Activated CD8-positive, alpha-beta T cell treated with anti-CD3 and anti-CD28 coated beads for 36 hours (primary cell): ENCODE data around the gene LRG1. TPM values are rescaled to one million over a fixed set of nuclear protein-coding genes. Genes with fewer than 3 reads are reported as not detected.

Experiments used
- ATAC-seq: fragments of 200-7000 bp; cut with Tn5 transposase; one replicate; pipeline ENCODE4 v1.10.0; 2021; ENCODE audit warnings: mild to moderate bottlenecking, moderate library complexity
- CTCF ChIA-PET: fragments of 350-600 bp; sonication (Branson Sonifier 250); formaldehyde crosslinking; loops from one replicate; lab custom pipeline; 2021; ENCODE audit warnings: antibody characterized with exemption; lab: Charles Lee
- POLR2A ChIA-PET: fragments of 350-600 bp; sonication (Branson Sonifier 250); formaldehyde crosslinking; loops from one replicate; lab custom pipeline; 2021; ENCODE audit warnings: antibody characterized with exemption; lab: Charles Lee
- DNase-seq: peaks from one replicate; pipeline ENCODE4 v3.0.0-alpha.2; 2020
- H3K27ac Mint-ChIP-seq: one replicate; pipeline ENCODE4 v1.8.0; 2021; ENCODE audit warnings: mild to moderate bottlenecking, mixed read lengths
- H3K27me3 Mint-ChIP-seq: one replicate; pipeline ENCODE4 v1.8.0; 2021; ENCODE audit warnings: mixed read lengths
- H3K36me3 Mint-ChIP-seq: one replicate; pipeline ENCODE4 v1.8.0; 2021; ENCODE audit warnings: low read depth, mixed read lengths
- H3K4me1 Mint-ChIP-seq: one replicate; pipeline ENCODE4 v1.8.0; 2021; ENCODE audit warnings: low read depth, mixed read lengths
- H3K4me3 Mint-ChIP-seq: one replicate; pipeline ENCODE4 v1.8.0; 2021; ENCODE audit warnings: mild to moderate bottlenecking, moderate library complexity, mixed read lengths
- H3K9me3 Mint-ChIP-seq: one replicate; pipeline ENCODE4 v1.8.0; 2021; ENCODE audit warnings: mixed read lengths
- intact Hi-C: fragments of 100-400 bp; cut with micrococcal nuclease; formaldehyde crosslinking; loops from one replicate; pipeline ENCODE4 v1.10.0; 2022
- total RNA-seq, 2 experiments: library from RNA; stranded (reverse); gene quantifications; one replicate each; pipeline ENCODE4 v1.2.3, GENCODE V29; 2021
- TF ChIP-seq, protein P1 (sequence below): fragments of 200-600 bp; IDR thresholded peaks from one replicate; pipeline ENCODE4 v1.8.0; 2022; ENCODE audit warnings: antibody characterized with exemption, mild to moderate bottlenecking

The LRG1 gene
- total RNA-seq, 2 experiments from 2014 or later: 0.09 TPM; not detected in 1

DNA sequence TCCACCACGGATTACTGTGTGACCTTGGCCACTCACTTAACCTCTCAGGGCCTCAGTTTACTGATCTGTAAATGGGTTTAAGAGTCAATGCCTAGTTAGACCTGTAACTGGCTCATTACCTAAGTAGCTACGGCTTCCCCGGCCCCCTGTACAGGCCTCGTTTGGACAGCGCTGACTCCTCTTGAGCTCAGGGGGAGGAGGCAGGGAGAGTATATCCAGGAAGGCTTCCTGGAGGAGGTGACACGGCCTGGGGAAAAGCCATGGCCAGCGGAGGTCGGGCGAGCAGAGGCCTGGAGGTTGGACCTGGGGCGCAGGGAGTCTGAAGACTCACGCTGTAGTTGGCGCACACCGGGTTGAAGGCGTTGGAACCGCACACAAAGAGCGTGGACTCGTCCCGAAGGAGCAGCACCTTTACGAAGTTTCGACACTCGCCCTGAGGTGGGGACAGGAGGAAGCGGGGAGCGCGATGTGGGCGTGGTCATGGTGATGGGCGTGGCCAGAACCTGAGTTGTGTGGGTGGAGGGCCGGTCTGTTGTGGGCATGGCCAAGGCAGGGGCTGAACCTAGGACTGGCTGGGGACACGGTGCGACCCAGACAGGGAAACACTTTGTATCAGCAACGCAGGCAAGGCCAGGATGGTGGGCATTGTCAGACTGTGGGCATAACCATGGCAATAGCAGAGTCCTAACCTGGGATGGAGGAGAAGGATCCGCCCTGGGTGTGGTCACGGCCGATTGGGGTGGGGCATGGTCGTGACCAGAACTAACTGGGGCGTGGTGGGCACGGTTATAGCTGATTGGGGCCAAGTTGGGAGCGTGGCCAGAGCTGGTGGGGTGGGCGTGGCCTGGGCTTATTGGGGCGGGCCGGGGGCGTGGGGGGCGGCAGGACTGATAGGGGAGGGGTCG, 16.1 kb upstream of the LRG1 start:
- no peak for DNase-seq

DNA sequence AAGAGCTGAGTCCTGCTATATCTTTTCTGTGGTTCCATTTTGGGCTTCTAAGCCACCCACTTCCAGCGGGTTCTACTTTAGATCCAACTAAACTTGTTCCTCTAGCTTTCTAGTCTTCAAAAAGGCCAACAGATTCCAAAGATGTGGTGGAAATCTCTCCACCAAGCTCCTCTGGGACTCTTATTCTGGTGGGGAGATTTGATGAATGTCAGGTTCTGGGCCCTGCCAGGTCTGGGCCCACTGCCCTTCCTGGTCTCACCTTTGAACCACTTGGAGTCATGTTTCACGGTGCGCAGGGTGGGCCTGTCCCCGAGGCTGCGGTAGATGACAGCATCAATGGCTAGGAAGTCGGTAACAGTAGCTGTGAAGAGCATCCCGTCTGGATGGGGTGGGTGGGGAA, 14.9 kb upstream of the LRG1 start:
- H3K9me3 Mint-ChIP-seq: no peaks in the 10 kb centered on the region

More for the DNA sequence above, 16.1 kb upstream of the LRG1 start:
- peaks cover 2% of the 10 kb centered on the region for H3K27me3 Mint-ChIP-seq
- TF ChIP-seq, protein P1, sequence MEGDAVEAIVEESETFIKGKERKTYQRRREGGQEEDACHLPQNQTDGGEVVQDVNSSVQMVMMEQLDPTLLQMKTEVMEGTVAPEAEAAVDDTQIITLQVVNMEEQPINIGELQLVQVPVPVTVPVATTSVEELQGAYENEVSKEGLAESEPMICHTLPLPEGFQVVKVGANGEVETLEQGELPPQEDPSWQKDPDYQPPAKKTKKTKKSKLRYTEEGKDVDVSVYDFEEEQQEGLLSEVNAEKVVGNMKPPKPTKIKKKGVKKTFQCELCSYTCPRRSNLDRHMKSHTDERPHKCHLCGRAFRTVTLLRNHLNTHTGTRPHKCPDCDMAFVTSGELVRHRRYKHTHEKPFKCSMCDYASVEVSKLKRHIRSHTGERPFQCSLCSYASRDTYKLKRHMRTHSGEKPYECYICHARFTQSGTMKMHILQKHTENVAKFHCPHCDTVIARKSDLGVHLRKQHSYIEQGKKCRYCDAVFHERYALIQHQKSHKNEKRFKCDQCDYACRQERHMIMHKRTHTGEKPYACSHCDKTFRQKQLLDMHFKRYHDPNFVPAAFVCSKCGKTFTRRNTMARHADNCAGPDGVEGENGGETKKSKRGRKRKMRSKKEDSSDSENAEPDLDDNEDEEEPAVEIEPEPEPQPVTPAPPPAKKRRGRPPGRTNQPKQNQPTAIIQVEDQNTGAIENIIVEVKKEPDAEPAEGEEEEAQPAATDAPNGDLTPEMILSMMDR: no peak
- no peaks in the 10 kb centered on the region for H3K36me3 Mint-ChIP-seq
- no peaks in the 10 kb centered on the region for H3K9me3 Mint-ChIP-seq
- ATAC-seq: no peak
- POLR2A ChIA-PET: interaction anchor here (1.1 kb wide), 1 partner anchor 80 kb away, joined by 3 read pairs; no protein-coding TSS in a partner anchor
- CTCF ChIA-PET: interaction anchor here (1.1 to 3.4 kb wide), 2 partner anchors 78 to 81 kb away, joined by 4 to 16 read pairs; no protein-coding TSS in a partner anchor
- H3K4me3 Mint-ChIP-seq: no peak overlapping the region
- H3K27ac Mint-ChIP-seq: no peak overlapping the region
- intact Hi-C loops: no loop called here
- no peaks in the 10 kb centered on the region for H3K4me1 Mint-ChIP-seq

DNA sequence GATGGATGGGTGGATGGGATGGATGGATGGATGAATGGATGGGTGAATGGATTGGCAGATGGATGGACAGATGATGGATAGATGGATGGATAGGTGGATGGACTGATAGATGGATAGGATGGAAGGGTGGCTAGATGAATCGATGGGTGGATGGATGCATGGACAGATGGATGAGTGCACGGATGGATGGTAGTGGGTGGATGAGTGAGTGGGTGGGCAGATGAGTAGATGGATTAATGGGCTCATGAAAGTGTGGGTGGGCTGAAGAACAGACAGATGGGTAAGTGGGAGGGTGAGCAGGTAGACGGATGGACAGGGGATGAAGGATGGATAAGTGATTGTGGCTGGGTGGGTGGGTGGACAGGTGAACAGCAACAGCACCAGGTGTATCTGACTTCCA, 13.9 kb upstream of the LRG1 start:
- ChIA-PET CTCF (no interaction called here), POLR2A (no interaction called here)
- TF ChIP-seq, protein P1: no peak
- DNase-seq: no peak
- H3K27ac Mint-ChIP-seq: no peak overlapping the region
- peaks cover 3% of the 10 kb centered on the region for H3K27me3 Mint-ChIP-seq
- no peaks in the 10 kb centered on the region for H3K4me1 Mint-ChIP-seq
- no peak for ATAC-seq
- intact Hi-C loops: no loop called here
- H3K4me3 Mint-ChIP-seq: no peak overlapping the region
- no peaks in the 10 kb centered on the region for H3K9me3 Mint-ChIP-seq
- H3K36me3 Mint-ChIP-seq: no peaks in the 10 kb centered on the region

More for the DNA sequence above, 14.9 kb upstream of the LRG1 start:
- ATAC-seq: no peak
- Mint-ChIP-seq H3K36me3 (no peaks in the 10 kb centered on the region), H3K27ac (no peak overlapping the region), H3K4me1 (no peaks in the 10 kb centered on the region), H3K27me3 (peaks cover 5% of the 10 kb centered on the region), H3K4me3 (no peak overlapping the region)
- no peak for DNase-seq
- CTCF ChIA-PET: interaction anchor here (3.4 kb wide), 1 partner anchor 82 kb away, joined by 16 read pairs; no protein-coding TSS in a partner anchor
- intact Hi-C loops: no loop called here
- TF ChIP-seq, protein P1: no peak
- POLR2A ChIA-PET: no interaction called here

DNA sequence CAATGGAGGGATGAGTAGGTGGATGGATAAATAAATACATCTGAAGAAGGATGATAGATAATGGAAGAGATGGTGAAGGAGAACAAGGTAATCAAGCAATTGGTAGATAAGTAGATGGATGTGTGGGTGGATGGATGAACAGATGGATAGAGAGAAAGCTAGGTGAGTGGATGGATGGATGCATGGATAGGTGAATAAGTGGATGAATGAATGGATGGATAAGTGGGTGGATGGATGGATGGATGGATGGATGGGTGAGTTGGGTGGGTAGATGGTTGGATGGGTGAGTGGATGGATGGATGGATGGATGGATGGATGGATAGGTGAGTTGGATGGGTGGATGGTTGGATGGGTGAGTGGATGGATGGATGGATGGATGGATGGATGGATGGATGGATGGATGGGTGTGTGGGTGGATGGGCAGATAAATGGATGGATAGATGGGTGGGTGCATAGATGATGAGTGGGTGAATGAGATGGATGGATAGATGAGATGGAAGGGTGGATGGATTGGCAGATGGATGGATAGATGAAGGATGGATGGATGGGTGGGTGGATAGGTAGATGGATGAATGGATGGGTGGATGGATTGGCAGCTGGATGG, 13.4 kb upstream of the LRG1 start:
- Mint-ChIP-seq H3K9me3 (no peaks in the 10 kb centered on the region), H3K4me3 (no peak overlapping the region), H3K4me1 (no peaks in the 10 kb centered on the region), H3K27ac (no peak overlapping the region), H3K36me3 (no peaks in the 10 kb centered on the region), H3K27me3 (peaks cover 3% of the 10 kb centered on the region)
- TF ChIP-seq, protein P1: no peak
- ChIA-PET POLR2A (no interaction called here), CTCF (interaction anchor here (1.1 to 1.8 kb wide), 2 partner anchors 28 to 30 kb away, joined by 3 to 6 read pairs; no protein-coding TSS in a partner anchor)
- intact Hi-C loops: no loop called here
- DNase-seq (no peak), ATAC-seq (no peak)

DNA sequence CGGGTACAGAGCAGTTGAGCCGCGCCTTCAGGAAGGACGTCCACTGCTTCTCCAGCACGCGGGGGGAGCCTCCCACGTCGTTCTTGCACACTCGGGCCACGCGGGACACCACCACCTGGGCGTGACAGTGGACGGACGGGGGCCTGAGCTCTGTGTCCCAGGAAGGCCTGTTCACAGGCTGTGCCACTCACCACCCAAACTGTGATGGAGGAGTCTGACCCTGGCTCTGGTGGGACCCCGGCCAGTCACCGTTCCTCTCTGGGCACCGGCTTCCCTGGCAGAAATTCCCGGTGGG, 12.6 kb upstream of the LRG1 start:
- ChIA-PET CTCF (interaction anchor here (1.1 to 1.8 kb wide), 2 partner anchors 27 to 29 kb away, joined by 3 to 6 read pairs; no protein-coding TSS in a partner anchor), POLR2A (interaction anchor here (1.3 kb wide), 1 partner anchor 9 kb away, joined by 3 read pairs; no protein-coding TSS in a partner anchor)
- TF ChIP-seq, protein P1: no peak
- H3K4me3 Mint-ChIP-seq: no peak overlapping the region
- no peak for ATAC-seq
- no peak for DNase-seq
- H3K4me1 Mint-ChIP-seq: no peaks in the 10 kb centered on the region
- H3K9me3 Mint-ChIP-seq: no peaks in the 10 kb centered on the region
- H3K36me3 Mint-ChIP-seq: no peaks in the 10 kb centered on the region
- peaks cover 3% of the 10 kb centered on the region for H3K27me3 Mint-ChIP-seq
- H3K27ac Mint-ChIP-seq: no peak overlapping the region
- intact Hi-C loops: no loop called here
